Activated naive CD8-positive, alpha-beta T cell (primary cell): Measurements from ENCODE around the gene KSR1.
A peak's percentile ranks its signal among the peaks of the same experiment; 100 is the strongest.

Source experiments
- H3K27ac Mint-ChIP-seq: one replicate; pipeline ENCODE4 v1.8.0; 2021; ENCODE audit warnings: mixed read lengths
- H3K27me3 Mint-ChIP-seq: one replicate; pipeline ENCODE4 v1.8.0; 2021; ENCODE audit warnings: mixed read lengths
- H3K36me3 Mint-ChIP-seq: one replicate; pipeline ENCODE4 v1.8.0; 2021; ENCODE audit warnings: mixed read lengths
- H3K4me1 Mint-ChIP-seq: one replicate; pipeline ENCODE4 v1.8.0; 2021; ENCODE audit warnings: low read depth, mixed read lengths
- H3K4me3 Mint-ChIP-seq: one replicate; pipeline ENCODE4 v1.8.0; 2021; ENCODE audit warnings: mild to moderate bottlenecking, mixed read lengths
- H3K9me3 Mint-ChIP-seq: one replicate; pipeline ENCODE4 v1.8.0; 2021; ENCODE audit warnings: low read depth, mixed read lengths

The KSR1 gene

GRCh38 chr17:27530764-27531391 is 74.6 kb downstream of the KSR1 start:
- Mint-ChIP-seq H3K27me3 (no peaks in the 10 kb centered on the region), H3K4me3 (no peak overlapping the region), H3K36me3 (no peaks in the 10 kb centered on the region), H3K27ac (peak overlapping the region; percentile 28), H3K4me1 (peaks cover 20% of the 10 kb centered on the region), H3K9me3 (no peaks in the 10 kb centered on the region)

- peaks cover 14% of the 10 kb centered on the region for H3K4me1 Mint-ChIP-seq
- H3K27me3 Mint-ChIP-seq, result no peaks in the 10 kb centered on the region
- no peak overlapping the region for H3K27ac Mint-ChIP-seq
- no peaks in the 10 kb centered on the region for H3K9me3 Mint-ChIP-seq
- H3K4me3 Mint-ChIP-seq, result no peak overlapping the region
- H3K36me3 Mint-ChIP-seq, result no peaks in the 10 kb centered on the region
These were observed 75.3 kb downstream of the KSR1 start for GRCh38 chr17:27531469-27531961.

GRCh38 chr17:27532269-27533263 is 76.3 kb downstream of the KSR1 start:
- Mint-ChIP-seq H3K4me1 (peaks cover 9% of the 10 kb centered on the region), H3K9me3 (no peaks in the 10 kb centered on the region), H3K4me3 (no peak overlapping the region), H3K36me3 (no peaks in the 10 kb centered on the region), H3K27me3 (no peaks in the 10 kb centered on the region), H3K27ac (no peak overlapping the region)

- Mint-ChIP-seq H3K27ac (no peak overlapping the region), H3K4me1 (peaks cover 7% of the 10 kb centered on the region)
These were observed 77.9 kb downstream of the KSR1 start for GRCh38 chr17:27533874-27534815.

GRCh38 chr17:27535178-27535928 is 79.1 kb downstream of the KSR1 start:
- Mint-ChIP-seq H3K4me1 (peaks cover 2% of the 10 kb centered on the region), H3K4me3 (no peak overlapping the region), H3K9me3 (no peaks in the 10 kb centered on the region), H3K36me3 (no peaks in the 10 kb centered on the region), H3K27ac (no peak overlapping the region), H3K27me3 (no peaks in the 10 kb centered on the region)

More at GRCh38 chr17:27533874-27534815, 77.9 kb downstream of the KSR1 start:
- Mint-ChIP-seq H3K4me3 (no peak overlapping the region), H3K27me3 (no peaks in the 10 kb centered on the region), H3K36me3 (no peaks in the 10 kb centered on the region), H3K9me3 (no peaks in the 10 kb centered on the region)

- Mint-ChIP-seq H3K9me3 (no peaks in the 10 kb centered on the region), H3K27me3 (no peaks in the 10 kb centered on the region), H3K27ac (no peak overlapping the region), H3K36me3 (no peaks in the 10 kb centered on the region), H3K4me1 (peaks cover 3% of the 10 kb centered on the region), H3K4me3 (no peak overlapping the region)
These were observed 79.7 kb downstream of the KSR1 start for GRCh38 chr17:27535975-27536374.

- Mint-ChIP-seq H3K27ac (peak overlapping the region; percentile 6), H3K4me3 (no peak overlapping the region), H3K27me3 (no peaks in the 10 kb centered on the region), H3K4me1 (peaks cover 10% of the 10 kb centered on the region), H3K9me3 (no peaks in the 10 kb centered on the region), H3K36me3 (no peaks in the 10 kb centered on the region)
These were observed 80.5 kb downstream of the KSR1 start for GRCh38 chr17:27536781-27537180.

GRCh38 chr17:27538156-27538955 is 82.1 kb downstream of the KSR1 start:
- no peak overlapping the region for H3K4me3 Mint-ChIP-seq
- H3K36me3 Mint-ChIP-seq, result no peaks in the 10 kb centered on the region
- H3K9me3 Mint-ChIP-seq, result no peaks in the 10 kb centered on the region
- H3K27ac Mint-ChIP-seq, result no peak overlapping the region
- H3K4me1 Mint-ChIP-seq, result peaks cover 12% of the 10 kb centered on the region
- no peaks in the 10 kb centered on the region for H3K27me3 Mint-ChIP-seq

- Mint-ChIP-seq H3K27me3 (no peaks in the 10 kb centered on the region), H3K4me1 (peaks cover 17% of the 10 kb centered on the region), H3K27ac (no peak overlapping the region), H3K4me3 (no peak overlapping the region), H3K9me3 (no peaks in the 10 kb centered on the region), H3K36me3 (no peaks in the 10 kb centered on the region)
These were observed 82.9 kb downstream of the KSR1 start for GRCh38 chr17:27539152-27539551.

GRCh38 chr17:27539794-27540317 is 83.6 kb downstream of the KSR1 start:
- Mint-ChIP-seq H3K4me1 (peaks cover 24% of the 10 kb centered on the region), H3K36me3 (no peaks in the 10 kb centered on the region), H3K9me3 (no peaks in the 10 kb centered on the region), H3K4me3 (no peak overlapping the region), H3K27me3 (no peaks in the 10 kb centered on the region), H3K27ac (no peak overlapping the region)

- no peak overlapping the region for H3K27ac Mint-ChIP-seq
These were observed 84.3 kb downstream of the KSR1 start for GRCh38 chr17:27540318-27541101.

GRCh38 chr17:27541301-27542023 is 85.2 kb downstream of the KSR1 start:
- Mint-ChIP-seq H3K27me3 (no peaks in the 10 kb centered on the region), H3K36me3 (no peaks in the 10 kb centered on the region), H3K9me3 (no peaks in the 10 kb centered on the region), H3K4me3 (no peak overlapping the region), H3K27ac (no peak overlapping the region), H3K4me1 (peaks cover 39% of the 10 kb centered on the region)

More at GRCh38 chr17:27540318-27541101, 84.3 kb downstream of the KSR1 start:
- no peaks in the 10 kb centered on the region for H3K27me3 Mint-ChIP-seq
- no peak overlapping the region for H3K4me3 Mint-ChIP-seq
- H3K9me3 Mint-ChIP-seq, result no peaks in the 10 kb centered on the region
- H3K36me3 Mint-ChIP-seq, result no peaks in the 10 kb centered on the region
- H3K4me1 Mint-ChIP-seq, result peaks cover 31% of the 10 kb centered on the region
